Progenitor cell of endocrine pancreas (in vitro differentiated cells): Measurements from ENCODE around the gene STK38L. TPM values are rescaled to one million over a fixed set of nuclear protein-coding genes. Genes with fewer than 3 reads are reported as not detected.
A peak's percentile ranks its signal among the peaks of the same experiment; 100 is the strongest.

Experiments used
- DNase-seq: peaks from one replicate; pipeline ENCODE4 v3.0.0; 2021; ENCODE audit warnings: low spot score; ENCODE audit not compliant: unreplicated experiment
- H3K27ac Mint-ChIP-seq: 2 replicates; pipeline ENCODE4 v1.8.0; 2021; ENCODE audit warnings: mild to moderate bottlenecking, moderate library complexity, mixed read lengths
- H3K27me3 Mint-ChIP-seq: 2 replicates; pipeline ENCODE4 v1.8.0; 2021; ENCODE audit warnings: mixed read lengths
- H3K36me3 Mint-ChIP-seq: 2 replicates; pipeline ENCODE4 v1.8.0; 2022; ENCODE audit warnings: mixed read lengths; ENCODE audit not compliant: insufficient read depth
- H3K4me1 Mint-ChIP-seq: 2 replicates; pipeline ENCODE4 v1.8.0; 2021; ENCODE audit warnings: low read depth, mixed read lengths
- H3K4me3 Mint-ChIP-seq: 2 replicates; pipeline ENCODE4 v1.8.0; 2021; ENCODE audit warnings: low read depth, mild to moderate bottlenecking, moderate library complexity, mixed read lengths
- H3K9me3 Mint-ChIP-seq: 2 replicates; pipeline ENCODE4 v1.8.0; 2021; ENCODE audit warnings: low read depth, mixed read lengths
- CTCF ChIP-seq: fragments of 200-600 bp; sonication (generic); IDR thresholded peaks from one replicate; pipeline ENCODE4 v1.5.0; 2021; ENCODE audit warnings: antibody characterized with exemption, mild to moderate bottlenecking; ENCODE audit not compliant: unreplicated experiment
- total RNA-seq: library from RNA; stranded (reverse); gene quantifications from 2 replicates; pipeline ENCODE4 v1.2.1, GENCODE V29; 2021

STK38L gene
- total RNA-seq, 1 donor from 2014 or later, result 149 TPM

- Mint-ChIP-seq H3K9me3 (peaks cover 3% of the 10 kb centered on the region), H3K36me3 (no peaks in the 10 kb centered on the region), H3K27ac (no peak overlapping the region), H3K4me1 (peaks cover 3% of the 10 kb centered on the region), H3K27me3 (peaks cover 5% of the 10 kb centered on the region), H3K4me3 (no peak overlapping the region)
- TF ChIP-seq CTCF, result peak; percentile 46
- DNase-seq, result no peak
These were observed 10.3 kb upstream of the STK38L start for GRCh38 chr12:27233814-27234213.

GRCh38 chr12:27236498-27236897, 7.6 kb upstream of the STK38L start:
- Mint-ChIP-seq H3K36me3 (no peaks in the 10 kb centered on the region), H3K4me1 (peaks cover 3% of the 10 kb centered on the region), H3K9me3 (peaks cover 3% of the 10 kb centered on the region), H3K27me3 (no peaks in the 10 kb centered on the region), H3K27ac (no peak overlapping the region), H3K4me3 (no peak overlapping the region)
- DNase-seq, result no peak
- TF ChIP-seq CTCF, result no peak

- H3K9me3 Mint-ChIP-seq, result peaks cover 2% of the 10 kb centered on the region
- H3K27ac Mint-ChIP-seq, result no peak overlapping the region
- no peak for DNase-seq
- H3K4me3 Mint-ChIP-seq, result no peak overlapping the region
- H3K36me3 Mint-ChIP-seq, result no peaks in the 10 kb centered on the region
- no peak for TF ChIP-seq CTCF
- no peaks in the 10 kb centered on the region for H3K27me3 Mint-ChIP-seq
- peaks cover 3% of the 10 kb centered on the region for H3K4me1 Mint-ChIP-seq
These were observed 6.0 kb upstream of the STK38L start for GRCh38 chr12:27237790-27238771.

DNA sequence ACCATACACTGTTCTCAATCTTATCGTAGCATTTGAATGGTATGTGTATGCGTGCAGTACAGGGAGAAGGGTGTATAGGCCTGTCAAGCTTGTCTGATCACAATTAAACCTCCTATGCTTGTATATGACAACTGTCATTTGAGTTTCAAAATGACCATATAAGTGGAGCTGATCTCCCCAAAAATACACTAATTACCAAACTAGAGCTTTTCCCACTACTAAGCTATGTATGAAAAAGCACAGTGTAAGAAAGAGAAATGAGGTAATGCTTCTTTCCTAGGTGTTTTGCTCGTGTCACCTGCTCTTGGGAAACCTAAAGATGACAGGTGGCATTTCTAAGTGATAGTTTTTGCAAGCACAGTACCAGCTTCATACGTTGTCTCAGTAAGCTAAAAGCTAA, 1.1 kb upstream of the STK38L start:
- peaks cover 2% of the 10 kb centered on the region for H3K36me3 Mint-ChIP-seq
- H3K27me3 Mint-ChIP-seq, result no peaks in the 10 kb centered on the region
- TF ChIP-seq CTCF, result no peak
- peaks cover 25% of the 10 kb centered on the region for H3K4me1 Mint-ChIP-seq
- H3K27ac Mint-ChIP-seq, result peak overlapping the region; percentile 98
- peak overlapping the region; percentile 99 for H3K4me3 Mint-ChIP-seq
- DNase-seq, result no peak
- peaks cover 10% of the 10 kb centered on the region for H3K9me3 Mint-ChIP-seq

GRCh38 chr12:27244689-27245488, 803 bp downstream of the STK38L start:
- Mint-ChIP-seq H3K4me3 (peak overlapping the region; percentile 99), H3K36me3 (peaks cover 8% of the 10 kb centered on the region)
- TF ChIP-seq CTCF, result no peak

More at GRCh38 chr12:27244689-27245488, 803 bp downstream of the STK38L start:
- DNase-seq, result no peak
- Mint-ChIP-seq H3K4me1 (peaks cover 33% of the 10 kb centered on the region), H3K27me3 (no peaks in the 10 kb centered on the region), H3K9me3 (peaks cover 10% of the 10 kb centered on the region), H3K27ac (peak overlapping the region; percentile 98)
